HG03354 (cell line): ENCODE results near the gene SH3GL2.

Experiments
- ATAC-seq: cut with Tn5 transposase; IDR thresholded peaks from one replicate; pipeline ENCODE4 v1.9.1; 2021; ENCODE audit warnings: mild to moderate bottlenecking; ENCODE audit not compliant: unreplicated experiment, poor library complexity, severe bottlenecking

Gene SH3GL2

GRCh38 chr9:17578911-17579793 lies at the start of gene SH3GL2:
Gene SH3GL2 (plus strand): TSS chr9:17579066.
- peak; percentile 78 for ATAC-seq

GRCh38 chr9:17531642-17532254 lies 47.1 kb upstream of the SH3GL2 start:
- ATAC-seq, result peak; percentile 97

- no peak for ATAC-seq
Observed at GRCh38 chr9:17532461-17532860, 46.4 kb upstream of the SH3GL2 start.

GRCh38 chr9:17535176-17535575 lies 43.7 kb upstream of the SH3GL2 start:
- ATAC-seq, result no peak

- ATAC-seq, result no peak
Observed at GRCh38 chr9:17536027-17536426, 42.8 kb upstream of the SH3GL2 start.

GRCh38 chr9:17551023-17551422 lies 27.8 kb upstream of the SH3GL2 start:
- ATAC-seq, result no peak

GRCh38 chr9:17555362-17556054 lies 23.4 kb upstream of the SH3GL2 start:
- ATAC-seq, result no peak

GRCh38 chr9:17556255-17556654 lies 22.6 kb upstream of the SH3GL2 start:
- no peak for ATAC-seq

- no peak for ATAC-seq
Observed at GRCh38 chr9:17556935-17557334, 21.9 kb upstream of the SH3GL2 start.

- ATAC-seq, result no peak
Observed at GRCh38 chr9:17571825-17572224, 7.0 kb upstream of the SH3GL2 start.

GRCh38 chr9:17574342-17574741 lies 4.5 kb upstream of the SH3GL2 start:
- ATAC-seq, result no peak

GRCh38 chr9:17578577-17578910 lies 322 bp upstream of the SH3GL2 start:
- ATAC-seq, result no peak

GRCh38 chr9:17580119-17580518 lies 1.3 kb downstream of the SH3GL2 start:
- ATAC-seq, result no peak

GRCh38 chr9:17587113-17587512 lies 8.2 kb downstream of the SH3GL2 start:
- no peak for ATAC-seq

- no peak for ATAC-seq
Observed at GRCh38 chr9:17588395-17588794, 9.5 kb downstream of the SH3GL2 start.

GRCh38 chr9:17588941-17589340 lies 10.1 kb downstream of the SH3GL2 start:
- no peak for ATAC-seq

GRCh38 chr9:17589771-17590170 lies 10.9 kb downstream of the SH3GL2 start:
- ATAC-seq, result no peak

GRCh38 chr9:17594961-17595360 lies 16.1 kb downstream of the SH3GL2 start:
- no peak for ATAC-seq

- no peak for ATAC-seq
Observed at GRCh38 chr9:17597977-17598376, 19.1 kb downstream of the SH3GL2 start.

- ATAC-seq, result no peak
Observed at GRCh38 chr9:17600962-17601593, 22.2 kb downstream of the SH3GL2 start.
